Measurements from ENCODE around the gene PTPRS.

DNA sequence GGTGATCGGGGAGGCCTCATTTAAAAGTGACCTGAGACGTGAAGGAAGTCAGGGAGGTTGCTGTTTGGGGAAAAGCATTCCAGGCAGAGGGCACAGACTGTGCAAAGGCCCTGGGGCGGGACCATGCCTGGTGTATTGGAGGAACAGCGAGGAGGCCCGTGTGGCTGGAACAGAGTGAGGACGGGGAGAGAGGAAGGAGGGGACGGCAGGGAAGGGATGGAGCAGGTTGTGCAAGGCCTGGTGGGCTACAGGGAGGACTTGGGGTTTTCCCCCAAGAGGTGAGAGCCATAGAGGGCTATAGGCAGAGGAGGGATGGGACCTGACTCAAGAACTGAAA lies 17.2 kb downstream of the PTPRS start:
- TF ChIP-seq POLR2A (IDR thresholded peaks at IDR 0.05): no peak
- TF ChIP-seq, protein P1, sequence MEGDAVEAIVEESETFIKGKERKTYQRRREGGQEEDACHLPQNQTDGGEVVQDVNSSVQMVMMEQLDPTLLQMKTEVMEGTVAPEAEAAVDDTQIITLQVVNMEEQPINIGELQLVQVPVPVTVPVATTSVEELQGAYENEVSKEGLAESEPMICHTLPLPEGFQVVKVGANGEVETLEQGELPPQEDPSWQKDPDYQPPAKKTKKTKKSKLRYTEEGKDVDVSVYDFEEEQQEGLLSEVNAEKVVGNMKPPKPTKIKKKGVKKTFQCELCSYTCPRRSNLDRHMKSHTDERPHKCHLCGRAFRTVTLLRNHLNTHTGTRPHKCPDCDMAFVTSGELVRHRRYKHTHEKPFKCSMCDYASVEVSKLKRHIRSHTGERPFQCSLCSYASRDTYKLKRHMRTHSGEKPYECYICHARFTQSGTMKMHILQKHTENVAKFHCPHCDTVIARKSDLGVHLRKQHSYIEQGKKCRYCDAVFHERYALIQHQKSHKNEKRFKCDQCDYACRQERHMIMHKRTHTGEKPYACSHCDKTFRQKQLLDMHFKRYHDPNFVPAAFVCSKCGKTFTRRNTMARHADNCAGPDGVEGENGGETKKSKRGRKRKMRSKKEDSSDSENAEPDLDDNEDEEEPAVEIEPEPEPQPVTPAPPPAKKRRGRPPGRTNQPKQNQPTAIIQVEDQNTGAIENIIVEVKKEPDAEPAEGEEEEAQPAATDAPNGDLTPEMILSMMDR (IDR thresholded peaks at IDR 0.05): no peak
